Stomach smooth muscle (tissue), 2 donors: ENCODE measurements around the gene MGMT.

Source experiments
- H3K27ac ChIP-seq: one replicate; pipeline ENCODE4 v1.7.0; 2013; ENCODE audit warnings: mild to moderate bottlenecking, low read length, inconsistent platforms
- H3K27me3 ChIP-seq, 2 donors: one replicate each; pipeline ENCODE4 v1.7.0; 2013; ENCODE audit warnings: low read length in 2 of 2; ENCODE audit not compliant: insufficient read depth in 2 of 2, control insufficient read depth in 1 of 2
- H3K36me3 ChIP-seq, 2 donors: one replicate each; pipeline ENCODE4 v1.7.0; 2013; ENCODE audit warnings: low read length in 2 of 2; ENCODE audit not compliant: control insufficient read depth in 2 of 2, insufficient read depth in 2 of 2
- H3K4me1 ChIP-seq: one replicate; pipeline ENCODE4 v1.7.0; 2013; ENCODE audit warnings: low read length; ENCODE audit not compliant: control insufficient read depth, insufficient read depth
- H3K4me3 ChIP-seq, 2 donors: one replicate each; pipeline ENCODE4 v1.7.0; 2013; ENCODE audit warnings: low read length in 2 of 2
- H3K9ac ChIP-seq, 2 donors: one replicate each; pipeline ENCODE4 v1.7.0; 2013; ENCODE audit warnings: low read length in 2 of 2, mild to moderate bottlenecking in 1 of 2
- H3K9me3 ChIP-seq, 2 donors: one replicate each; pipeline ENCODE4 v1.7.0; 2013; ENCODE audit warnings: low read length in 2 of 2; ENCODE audit not compliant: control insufficient read depth in 2 of 2
- donor health status: healthy.
- donor health status: Pancreatic carcinoma.

Gene MGMT

GRCh38 chr10:129470103-129470851, 3.2 kb downstream of the MGMT start:
- Histone ChIP-seq H3K4me3 (no peak overlapping the region), H3K36me3 (peaks cover 3 to 8% of the 10 kb centered on the region in 2 donors), H3K9me3 (no peaks in the 10 kb centered on the region), H3K27me3 (no peaks in the 10 kb centered on the region), H3K27ac (no peak overlapping the region), H3K4me1 (peaks cover 18% of the 10 kb centered on the region), H3K9ac (no peak overlapping the region)

GRCh38 chr10:129471447-129472175, 4.6 kb downstream of the MGMT start:
- Histone ChIP-seq H3K4me1 (peaks cover 11% of the 10 kb centered on the region), H3K9me3 (no peaks in the 10 kb centered on the region), H3K4me3 (no peak overlapping the region), H3K27ac (no peak overlapping the region), H3K9ac (no peak overlapping the region), H3K36me3 (peaks cover 3 to 8% of the 10 kb centered on the region in 2 donors), H3K27me3 (no peaks in the 10 kb centered on the region)

- Histone ChIP-seq H3K9ac (no peak overlapping the region), H3K27ac (no peak overlapping the region), H3K4me3 (no peak overlapping the region), H3K27me3 (no peaks in the 10 kb centered on the region), H3K4me1 (peaks cover 1% of the 10 kb centered on the region), H3K36me3 (peaks cover 5 to 8% of the 10 kb centered on the region in 2 donors), H3K9me3 (no peaks in the 10 kb centered on the region)
Observed at GRCh38 chr10:129472696-129473555, 5.9 kb downstream of the MGMT start.

GRCh38 chr10:129474642-129475041, 7.6 kb downstream of the MGMT start:
- H3K36me3 ChIP-seq: peaks cover 5 to 8% of the 10 kb centered on the region in 2 donors
- H3K4me3 ChIP-seq: no peak overlapping the region
- H3K27ac ChIP-seq: no peak overlapping the region
- H3K4me1 ChIP-seq: no peaks in the 10 kb centered on the region
- H3K9ac ChIP-seq: no peak overlapping the region
- no peaks in the 10 kb centered on the region for H3K27me3 ChIP-seq
- no peaks in the 10 kb centered on the region for H3K9me3 ChIP-seq

GRCh38 chr10:129476431-129476830, 9.4 kb downstream of the MGMT start:
- Histone ChIP-seq H3K36me3 (peaks cover 4 to 5% of the 10 kb centered on the region in 2 donors), H3K4me1 (no peaks in the 10 kb centered on the region), H3K27me3 (no peaks in the 10 kb centered on the region), H3K4me3 (no peak overlapping the region), H3K9me3 (peaks cover 0 to 10% of the 10 kb centered on the region in 2 donors), H3K27ac (no peak overlapping the region), H3K9ac (no peak overlapping the region)

- no peak overlapping the region for H3K4me3 ChIP-seq
- no peaks in the 10 kb centered on the region for H3K27me3 ChIP-seq
- H3K27ac ChIP-seq: no peak overlapping the region
Observed at GRCh38 chr10:129477051-129477450, 10.0 kb downstream of the MGMT start.

GRCh38 chr10:129481641-129482040, 14.6 kb downstream of the MGMT start:
- Histone ChIP-seq H3K27ac (no peak overlapping the region), H3K27me3 (no peaks in the 10 kb centered on the region), H3K4me1 (no peaks in the 10 kb centered on the region), H3K36me3 (peaks cover 0 to 2% of the 10 kb centered on the region in 2 donors), H3K4me3 (no peak overlapping the region), H3K9ac (no peak overlapping the region), H3K9me3 (peaks cover 0 to 17% of the 10 kb centered on the region in 2 donors)

More at GRCh38 chr10:129477051-129477450, 10.0 kb downstream of the MGMT start:
- Histone ChIP-seq H3K9ac (no peak overlapping the region), H3K36me3 (peaks cover 0 to 2% of the 10 kb centered on the region in 2 donors), H3K9me3 (peaks cover 0 to 10% of the 10 kb centered on the region in 2 donors), H3K4me1 (no peaks in the 10 kb centered on the region)

GRCh38 chr10:129483430-129484010, 16.5 kb downstream of the MGMT start:
- Histone ChIP-seq H3K4me3 (no peak overlapping the region), H3K9ac (no peak overlapping the region), H3K36me3 (no peaks in the 10 kb centered on the region), H3K4me1 (no peaks in the 10 kb centered on the region), H3K27me3 (no peaks in the 10 kb centered on the region), H3K27ac (no peak overlapping the region), H3K9me3 (peaks cover 0 to 17% of the 10 kb centered on the region in 2 donors)

- Histone ChIP-seq H3K9me3 (peaks cover 0 to 12% of the 10 kb centered on the region in 2 donors), H3K4me1 (no peaks in the 10 kb centered on the region), H3K27me3 (no peaks in the 10 kb centered on the region), H3K4me3 (no peak overlapping the region), H3K27ac (no peak overlapping the region), H3K36me3 (no peaks in the 10 kb centered on the region), H3K9ac (no peak overlapping the region)
Observed at GRCh38 chr10:129486805-129487204, 19.8 kb downstream of the MGMT start.

GRCh38 chr10:129491123-129491734, 24.2 kb downstream of the MGMT start:
- Histone ChIP-seq H3K27me3 (no peaks in the 10 kb centered on the region), H3K4me1 (no peaks in the 10 kb centered on the region), H3K36me3 (no peaks in the 10 kb centered on the region), H3K27ac (no peak overlapping the region), H3K9me3 (peaks cover 0 to 12% of the 10 kb centered on the region in 2 donors), H3K4me3 (no peak overlapping the region), H3K9ac (no peak overlapping the region)
